Gastrocnemius medialis (tissue), 4 donors: ENCODE measurements around the gene SMO. TPM values are rescaled to one million over a fixed set of nuclear protein-coding genes. Genes with fewer than 3 reads are reported as not detected.
"Not testable (repeated sequence)": the region's sequence is repeated elsewhere in the genome, so short reads cannot be mapped to it uniquely, and the experiment has no call there.

Source experiments
- ATAC-seq, 2 donors: fragments of 150-250 bp; one replicate each; pipeline ENCODE4 v1.9.1; 2016
- DNase-seq, 2 donors: peaks; one replicate each; pipeline ENCODE4 v3.0.0-alpha.2; 2019
- H3K27ac ChIP-seq, 4 donors: fragments of 200-600 bp; sonication (generic); 1 replicate in 1 of 4; 2 replicates in 3 of 4; pipeline ENCODE4 v1.5.1; 2016 to 2018; ENCODE audit warnings: mild to moderate bottlenecking in 2 of 4, moderate library complexity in 1 of 4
- H3K27me3 ChIP-seq, 3 donors: fragments of 200-600 bp; sonication (generic) in 2 of 3; 1 replicate in 1 of 3; 2 replicates in 2 of 3; pipeline versions ENCODE4 v1.5.1 to v1.6.0; 2016 to 2019; ENCODE audit warnings: mild to moderate bottlenecking in 1 of 3, moderate library complexity in 1 of 3
- H3K36me3 ChIP-seq, 2 donors: fragments of 200-600 bp; sonication (generic) in 1 of 2; one replicate each; pipeline ENCODE4 v1.5.1; 2017 to 2018
- H3K4me1 ChIP-seq, 2 donors: fragments of 200-600 bp; sonication (generic) in 1 of 2; one replicate each; pipeline ENCODE4 v1.5.1; 2016 to 2017; ENCODE audit warnings: mild to moderate bottlenecking in 2 of 2
- H3K4me3 ChIP-seq, 4 donors: fragments of 200-600 bp; sonication (generic) in 3 of 4; 1 replicate in 1 of 4; 2 replicates in 3 of 4; pipeline ENCODE4 v1.5.1; 2016 to 2019; ENCODE audit warnings: mild to moderate bottlenecking in 2 of 4
- H3K9me3 ChIP-seq, 3 donors: fragments of 200-600 bp; sonication (generic) in 2 of 3; 1 replicate in 1 of 3; 2 replicates in 2 of 3; pipeline ENCODE4 v1.5.1; 2016 to 2019
- CTCF ChIP-seq, 5 experiments: fragments of 450-650 bp in 3 of 5; fragments of 200-600 bp in 2 of 5; sonication (generic) in 2 of 5; IDR thresholded peaks in 4 of 5; conservative IDR thresholded peaks in 1 of 5; 1 replicate in 4 of 5; 2 replicates in 1 of 5; pipeline ENCODE4 v1.5.1; 2016 to 2019; ENCODE audit warnings: antibody characterized with exemption in 5 of 5, mild to moderate bottlenecking in 3 of 5, moderate library complexity in 3 of 5
- POLR2A ChIP-seq, 2 donors: fragments of 450-650 bp; IDR thresholded peaks; one replicate each; pipeline ENCODE4 v1.6.1; 2017; ENCODE audit warnings: antibody characterized with exemption in 2 of 2, mild to moderate bottlenecking in 2 of 2, moderate library complexity in 2 of 2
- in situ Hi-C, 4 donors: fragments of 200-750 bp; cut with MboI; loops; one replicate each; pipeline versions ENCODE4 v1.15.0 to v1.8.0; 2017; ENCODE audit warnings: low sequenced_read_pairs in 4 of 4
- intact Hi-C: fragments of 100-400 bp; cut with DNase I; formaldehyde crosslinking; loops from one replicate; pipeline ENCODE4 v1.15.1; 2023; ENCODE audit warnings: low total_unique reads
- total RNA-seq, 4 donors: library from RNA; depleted of rRNA; stranded (reverse); fragments of >200 nt; gene quantifications; one replicate each; pipeline versions ENCODE4 v1.1.0 to v1.2.3, GENCODE V29; 2016

The SMO gene
- total RNA-seq, 4 donors from 2014 or later: 1.1 to 1.6 (median 1.2) TPM

GRCh38 chr7:129218514-129219062 is 30.2 kb downstream of the SMO start:
- in situ Hi-C loops: loop anchor here (5.0 to 25.0 kb wide), 6 partner anchors 76 to 256 kb away; no protein-coding TSS in a partner anchor
- intact Hi-C loops: loop anchor here (1.0 kb wide), 1 partner anchor 80 kb away; no protein-coding TSS in a partner anchor

GRCh38 chr7:129219166-129219565 is 30.7 kb downstream of the SMO start:
- not testable (repeated sequence) for ATAC-seq

More at GRCh38 chr7:129218514-129219062, 30.2 kb downstream of the SMO start:
- ATAC-seq: peak; percentile 91 to 96
- Histone ChIP-seq H3K4me3 (no peak overlapping the region), H3K27ac (no peak overlapping the region), H3K4me1 (peaks cover 0 to under 1% of the 10 kb centered on the region in 2 donors), H3K9me3 (no peaks in the 10 kb centered on the region), H3K36me3 (no peaks in the 10 kb centered on the region), H3K27me3 (no peaks in the 10 kb centered on the region)
- peak; percentile 84 to 93 (median 92) for TF ChIP-seq CTCF (IDR thresholded peaks at IDR 0.05 in 4 of 5, conservative IDR thresholded peaks at IDR 0.05 in 1 of 5)
- TF ChIP-seq POLR2A (IDR thresholded peaks at IDR 0.05): no peak
- DNase-seq: peak; percentile 66 to 76

GRCh38 chr7:129222064-129222463 is 33.6 kb downstream of the SMO start:
- H3K4me1 ChIP-seq: peaks cover 14 to 17% of the 10 kb centered on the region in 2 donors
- DNase-seq (no peak), ATAC-seq (no peak)
- H3K27ac ChIP-seq: no peak overlapping the region
- no peak overlapping the region for H3K4me3 ChIP-seq
- no peaks in the 10 kb centered on the region for H3K27me3 ChIP-seq
- no peaks in the 10 kb centered on the region for H3K9me3 ChIP-seq
- in situ Hi-C loops: loop anchor here in 1 of 4 donors (25.0 kb wide), 1 partner anchor 240 kb away; no protein-coding TSS in a partner anchor
- TF ChIP-seq POLR2A (IDR thresholded peaks at IDR 0.05) (no peak), CTCF (IDR thresholded peaks at IDR 0.05 in 4 of 5, conservative IDR thresholded peaks at IDR 0.05 in 1 of 5) (no peak)
- H3K36me3 ChIP-seq: no peaks in the 10 kb centered on the region
- intact Hi-C loops: loop anchor here (5.0 to 10.0 kb wide), 3 partner anchors 250 to 1723 kb away; partner anchors contain the start of gene NRF1

More at GRCh38 chr7:129219166-129219565, 30.7 kb downstream of the SMO start:
- H3K4me1 ChIP-seq, H3K27ac ChIP-seq, H3K4me3 ChIP-seq, DNase-seq, H3K27me3 ChIP-seq, H3K36me3 ChIP-seq, intact Hi-C loops, H3K9me3 ChIP-seq: not testable (repeated sequence)
- in situ Hi-C loops: loop anchor here (5.0 to 25.0 kb wide), 6 partner anchors 76 to 256 kb away; no protein-coding TSS in a partner anchor

- Histone ChIP-seq H3K27ac (peak within 1 kb of the TSS; percentile 91 to 98 (median 94)), H3K27me3 (no peaks in the 10 kb centered on the region), H3K4me1 (peaks cover 31 to 36% of the 10 kb centered on the region in 2 donors), H3K4me3 (peak within 1 kb of the TSS; percentile 67 to 82 (median 70)), H3K9me3 (no peaks in the 10 kb centered on the region), H3K36me3 (no peaks in the 10 kb centered on the region)
- TF ChIP-seq POLR2A (IDR thresholded peaks at IDR 0.05): peak; percentile 51 to 59
- TF ChIP-seq CTCF (IDR thresholded peaks at IDR 0.05 in 4 of 5, conservative IDR thresholded peaks at IDR 0.05 in 1 of 5): no peak
- peak; percentile 97 for DNase-seq
- intact Hi-C loops (loop anchor here (2.0 to 10.0 kb wide), 5 partner anchors 46 to 1720 kb away; partner anchors contain the start of gene NRF1), in situ Hi-C loops (loop anchor here in 1 of 4 donors (25.0 kb wide), 1 partner anchor 238 kb away; no protein-coding TSS in a partner anchor)
- peak; percentile 89 to 90 for ATAC-seq
These were observed 36.1 kb downstream of the SMO start, which contains the start of gene AHCYL2 for GRCh38 chr7:129224251-129225205. Gene AHCYL2, plus strand, starts transcription at chr7:129225030.
